Hepatocyte (in vitro differentiated cells): ENCODE data around the gene ZRSR2. TPM values are rescaled to one million over a fixed set of nuclear protein-coding genes. Genes with fewer than 3 reads are reported as not detected.

Experiments used
- DNase-seq: peaks from one replicate; pipeline ENCODE4 v3.0.0-alpha.2; 2016; ENCODE audit warnings: low spot score
- H2AFZ ChIP-seq: fragments of 200-600 bp; sonication (generic); 2 replicates; pipeline ENCODE4 v1.6.0; 2016; ENCODE audit warnings: antibody characterized with exemption, mild to moderate bottlenecking
- H3K27ac ChIP-seq: fragments of 200-600 bp; sonication (generic); 2 replicates; pipeline ENCODE4 v1.5.1; 2016; ENCODE audit warnings: mild to moderate bottlenecking
- H3K27me3 ChIP-seq: fragments of 200-600 bp; sonication (generic); 2 replicates; pipeline ENCODE4 v1.6.1; 2016
- H3K36me3 ChIP-seq: fragments of 200-600 bp; sonication (generic); replicated peaks from 2 replicates; pipeline ENCODE4 v1.5.1; 2016; ENCODE audit warnings: low read depth; ENCODE audit not compliant: insufficient read depth
- H3K4me1 ChIP-seq: fragments of 200-600 bp; sonication (generic); 2 replicates; pipeline ENCODE4 v1.5.1; 2016; ENCODE audit warnings: mild to moderate bottlenecking, moderate library complexity; ENCODE audit not compliant: insufficient read depth
- H3K4me2 ChIP-seq: fragments of 200-600 bp; sonication (generic); 2 replicates; pipeline ENCODE4 v1.6.0; 2016
- H3K4me3 ChIP-seq: fragments of 200-600 bp; sonication (generic); 2 replicates; pipeline ENCODE4 v1.5.1; 2016; ENCODE audit warnings: mild to moderate bottlenecking
- H3K79me2 ChIP-seq: fragments of 200-600 bp; sonication (generic); 2 replicates; pipeline ENCODE4 v1.6.0; 2017; ENCODE audit warnings: mild to moderate bottlenecking
- H3K9me2 ChIP-seq: fragments of 200-600 bp; sonication (generic); replicated peaks from 2 replicates; pipeline ENCODE4 v1.6.0; 2017; ENCODE audit warnings: mild to moderate bottlenecking; ENCODE audit not compliant: insufficient read depth
- H3K9me3 ChIP-seq: fragments of 200-600 bp; sonication (generic); 2 replicates; pipeline ENCODE4 v1.5.1; 2016; ENCODE audit warnings: low read depth, mild to moderate bottlenecking
- H4K20me1 ChIP-seq: fragments of 200-600 bp; sonication (generic); 2 replicates; pipeline ENCODE4 v1.6.0; 2016; ENCODE audit warnings: mild to moderate bottlenecking; ENCODE audit not compliant: insufficient read depth, poor library complexity, severe bottlenecking
- CTCF ChIP-seq: fragments of 200-600 bp; sonication (generic); IDR thresholded peaks from 2 replicates; pipeline ENCODE4 v1.5.1; 2016; ENCODE audit warnings: antibody characterized with exemption, mild to moderate bottlenecking; ENCODE audit not compliant: poor library complexity
- EZH2 ChIP-seq: fragments of 200-600 bp; sonication (generic); IDR thresholded peaks from 2 replicates; pipeline ENCODE4 v1.6.1; 2016; ENCODE audit warnings: antibody characterized with exemption, mild to moderate bottlenecking, borderline replicate concordance
- EZH2phosphoT487 ChIP-seq: fragments of 200-600 bp; sonication (generic); IDR thresholded peaks from one replicate; pipeline ENCODE4 v1.6.1; 2018; ENCODE audit warnings: antibody characterized with exemption, mild to moderate bottlenecking, low read depth, moderate library complexity; ENCODE audit not compliant: unreplicated experiment, severe bottlenecking
- WGBS: methylation state at CpG from one replicate; pipeline ENCODE4 v1.1.6; 2016; ENCODE audit warnings: low lambda C conversion rate; ENCODE audit errors: missing lambda C conversion rate; 5-methylcytosine and 5-hydroxymethylcytosine counted together
- polyA plus RNA-seq: library from polyadenylated mRNA; unstranded; fragments of >200 nt; fragmentation: Nextera tagmentation; extraction: Ambion mirVana; gene quantifications from 2 replicates; pipeline ENCODE4 v1.2.1, GENCODE V29; 2016
- total RNA-seq: library from RNA; depleted of rRNA; stranded (reverse); fragments of >200 nt; gene quantifications from 2 replicates; pipeline ENCODE4 v1.2.3, GENCODE V29; 2014

Gene ZRSR2
- total and polyA plus RNA-seq, 2 experiments from 2014 or later = 8.1 to 15.7 TPM

- Histone ChIP-seq H3K4me2 (no peak overlapping the region), H3K36me3 (peaks cover 2% of the 10 kb centered on the region), H3K4me1 (no peaks in the 10 kb centered on the region), H3K27ac (no peak overlapping the region), H3K4me3 (no peak overlapping the region), H3K9me3 (no peaks in the 10 kb centered on the region), H3K27me3 (no peaks in the 10 kb centered on the region), H3K79me2 (peaks cover 42% of the 10 kb centered on the region), H4K20me1 (no peaks in the 10 kb centered on the region), H2AFZ (no peak overlapping the region), H3K9me2 (no peaks in the 10 kb centered on the region)
- DNase-seq = no peak
- WGBS = 97% methylated on average over 4 of the region's 4 CpGs
- no peak for TF ChIP-seq EZH2
- no peak for TF ChIP-seq CTCF
- no peak for TF ChIP-seq EZH2phosphoT487
Measured at GRCh38 chrX:15797707-15798106, 7.4 kb downstream of the ZRSR2 start.

GRCh38 chrX:15804563-15804962 is 14.3 kb downstream of the ZRSR2 start:
- Histone ChIP-seq H4K20me1 (no peaks in the 10 kb centered on the region), H3K4me1 (no peaks in the 10 kb centered on the region), H3K9me2 (no peaks in the 10 kb centered on the region), H2AFZ (no peak overlapping the region), H3K27me3 (no peaks in the 10 kb centered on the region), H3K4me3 (no peak overlapping the region), H3K36me3 (peaks cover 2% of the 10 kb centered on the region), H3K27ac (no peak overlapping the region), H3K9me3 (no peaks in the 10 kb centered on the region), H3K79me2 (no peaks in the 10 kb centered on the region), H3K4me2 (no peak overlapping the region)
- TF ChIP-seq CTCF (no peak), EZH2 (no peak), EZH2phosphoT487 (no peak)
- no peak for DNase-seq

- H3K9me2 ChIP-seq = no peaks in the 10 kb centered on the region
- no peak for DNase-seq
- H3K27ac ChIP-seq = no peak overlapping the region
- H3K79me2 ChIP-seq = no peaks in the 10 kb centered on the region
- H3K4me2 ChIP-seq = no peak overlapping the region
- no peak for TF ChIP-seq CTCF
- TF ChIP-seq EZH2phosphoT487 = no peak
- no peak for TF ChIP-seq EZH2
- no peaks in the 10 kb centered on the region for H3K9me3 ChIP-seq
- no peaks in the 10 kb centered on the region for H3K27me3 ChIP-seq
- no peaks in the 10 kb centered on the region for H3K36me3 ChIP-seq
- no peaks in the 10 kb centered on the region for H3K4me1 ChIP-seq
- no peaks in the 10 kb centered on the region for H4K20me1 ChIP-seq
- WGBS = 98% methylated on average over 3 of the region's 4 CpGs
- no peak overlapping the region for H3K4me3 ChIP-seq
- H2AFZ ChIP-seq = no peak overlapping the region
Measured at GRCh38 chrX:15808254-15808653, 18.0 kb downstream of the ZRSR2 start.
